Measurements from ENCODE around the gene TUBB2B. TPM values are rescaled to one million over a fixed set of nuclear protein-coding genes. Genes with fewer than 3 reads are reported as not detected.

The TUBB2B gene
- total and polyA plus RNA-seq, 9 of the 15 experiments (the other 6 are each of a cell fraction or from before 2014, with no cell fraction given) = 0.11 to 9.7 (median 4.6) TPM

GRCh38 chr6:3195695-3196497, 31.6 kb downstream of the TUBB2B start (continued):
- TF ChIP-seq MBD1 (CRISPR knock-in tag; IDR thresholded peaks at IDR 0.05) (no peak), GTF2E2 (tag; IDR thresholded peaks at IDR 0.05) (no peak), ATF1 (CRISPR knock-in tag; IDR thresholded peaks at IDR 0.05) (no peak), ATF1 (tag; IDR thresholded peaks at IDR 0.05) (peak; percentile 48), E2F5 (CRISPR knock-in tag; IDR thresholded peaks at IDR 0.05) (0 out of 2 replicates have a peak, but pooled peaks have one; percentile 64), GMEB1 (CRISPR knock-in tag; IDR thresholded peaks at IDR 0.05) (no peak), POLR2H (tag; IDR thresholded peaks at IDR 0.05; ENCODE audit: low read depth) (peak; percentile 80), HLTF (IDR thresholded peaks at IDR 0.05) (peak; percentile 68; the same call in 1 of the 2 replicates), CC2D1A (IDR thresholded peaks at IDR 0.05) (peak; percentile 91), PHF8 (IDR thresholded peaks at IDR 0.05; ENCODE audit: borderline replicate concordance, low read length) (peak; percentile 42; the same call in 1 of the 2 replicates), PTRF (tag; IDR thresholded peaks at IDR 0.05) (no peak), HDAC3 (IDR thresholded peaks at IDR 0.05; ENCODE audit: borderline replicate concordance, partially characterized antibody) (no peak), ARID4B (CRISPR knock-in tag; IDR thresholded peaks at IDR 0.05) (0 out of 2 replicates have a peak, but pooled peaks have one; percentile 51), TFE3 (CRISPR knock-in tag; IDR thresholded peaks at IDR 0.05) (no peak), PHF20 (IDR thresholded peaks at IDR 0.05; ENCODE audit: partially characterized antibody) (peak; percentile 22), HNRNPUL1 (IDR thresholded peaks at IDR 0.05; ENCODE audit: low read length) (no peak)
